Measurements from ENCODE around the gene STXBP6. TPM values are rescaled to one million over a fixed set of nuclear protein-coding genes. Genes with fewer than 3 reads are reported as not detected.

STXBP6 gene
- total RNA-seq, 4 donors from 2014 or later: 11.9 to 30.5 (median 14.6) TPM

DNA sequence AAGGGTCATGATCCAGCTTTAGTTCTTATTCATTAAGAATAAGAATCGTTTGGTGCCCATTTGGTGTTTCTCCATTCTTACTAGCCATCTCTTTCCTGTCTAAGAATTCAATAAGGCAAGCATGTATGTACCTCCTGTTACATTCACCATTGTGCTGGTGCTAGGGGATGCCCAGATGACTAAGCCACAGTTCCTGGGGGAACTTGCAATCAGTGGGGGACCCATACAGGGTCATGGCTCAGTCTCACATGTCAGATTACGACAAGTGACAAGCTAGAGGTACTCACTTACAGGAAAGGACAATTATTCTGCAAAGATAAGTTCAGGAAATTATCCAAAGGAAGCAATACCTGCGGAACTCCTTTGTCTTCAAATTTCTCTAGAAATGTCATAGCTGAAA is 125.4 kb downstream of the STXBP6 start:
- Histone ChIP-seq H3K9me3 (no peaks in the 10 kb centered on the region), H3K27ac (no peak overlapping the region), H3K27me3 (no peaks in the 10 kb centered on the region), H3K4me3 (no peak overlapping the region), H3K36me3 (no peaks in the 10 kb centered on the region), H3K4me1 (no peaks in the 10 kb centered on the region)
- intact Hi-C loops (cut with DNase I; ENCODE audit: low total_unique reads): no loop called here
- DNase-seq: no peak
- TF ChIP-seq, protein P1, sequence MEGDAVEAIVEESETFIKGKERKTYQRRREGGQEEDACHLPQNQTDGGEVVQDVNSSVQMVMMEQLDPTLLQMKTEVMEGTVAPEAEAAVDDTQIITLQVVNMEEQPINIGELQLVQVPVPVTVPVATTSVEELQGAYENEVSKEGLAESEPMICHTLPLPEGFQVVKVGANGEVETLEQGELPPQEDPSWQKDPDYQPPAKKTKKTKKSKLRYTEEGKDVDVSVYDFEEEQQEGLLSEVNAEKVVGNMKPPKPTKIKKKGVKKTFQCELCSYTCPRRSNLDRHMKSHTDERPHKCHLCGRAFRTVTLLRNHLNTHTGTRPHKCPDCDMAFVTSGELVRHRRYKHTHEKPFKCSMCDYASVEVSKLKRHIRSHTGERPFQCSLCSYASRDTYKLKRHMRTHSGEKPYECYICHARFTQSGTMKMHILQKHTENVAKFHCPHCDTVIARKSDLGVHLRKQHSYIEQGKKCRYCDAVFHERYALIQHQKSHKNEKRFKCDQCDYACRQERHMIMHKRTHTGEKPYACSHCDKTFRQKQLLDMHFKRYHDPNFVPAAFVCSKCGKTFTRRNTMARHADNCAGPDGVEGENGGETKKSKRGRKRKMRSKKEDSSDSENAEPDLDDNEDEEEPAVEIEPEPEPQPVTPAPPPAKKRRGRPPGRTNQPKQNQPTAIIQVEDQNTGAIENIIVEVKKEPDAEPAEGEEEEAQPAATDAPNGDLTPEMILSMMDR (IDR thresholded peaks at IDR 0.05): no peak
- no peak for TF ChIP-seq POLR2A (IDR thresholded peaks at IDR 0.05)

DNA sequence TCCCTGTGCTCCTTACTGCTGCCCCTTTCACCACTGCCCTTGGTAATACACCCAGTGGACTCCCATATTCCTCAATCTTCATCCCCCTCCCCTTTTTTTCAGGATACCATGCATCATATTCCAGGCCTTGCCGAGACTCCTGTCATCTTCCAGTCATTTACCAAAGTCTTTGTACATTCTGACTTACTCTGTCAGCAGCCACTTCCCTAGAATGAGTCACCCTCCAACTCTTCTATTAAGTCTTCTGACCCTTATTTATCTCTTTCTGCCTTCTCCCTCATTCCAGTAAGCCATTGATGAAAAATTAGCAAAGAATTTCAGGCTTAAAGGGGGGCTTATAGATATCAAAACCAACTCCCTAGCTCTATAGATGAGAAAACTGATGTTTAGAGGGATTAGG is 128.0 kb downstream of the STXBP6 start:
- H3K36me3 ChIP-seq: no peaks in the 10 kb centered on the region
- H3K4me3 ChIP-seq: no peak overlapping the region
- DNase-seq: no peak
- peaks cover 0 to 3% of the 10 kb centered on the region in 2 donors for H3K4me1 ChIP-seq
- no peak overlapping the region for H3K27ac ChIP-seq
- intact Hi-C loops (cut with DNase I; ENCODE audit: low total_unique reads): no loop called here
- H3K27me3 ChIP-seq: no peaks in the 10 kb centered on the region
- TF ChIP-seq, protein P1 (IDR thresholded peaks at IDR 0.05): no peak
- no peak for TF ChIP-seq POLR2A (IDR thresholded peaks at IDR 0.05)
- no peaks in the 10 kb centered on the region for H3K9me3 ChIP-seq

DNA sequence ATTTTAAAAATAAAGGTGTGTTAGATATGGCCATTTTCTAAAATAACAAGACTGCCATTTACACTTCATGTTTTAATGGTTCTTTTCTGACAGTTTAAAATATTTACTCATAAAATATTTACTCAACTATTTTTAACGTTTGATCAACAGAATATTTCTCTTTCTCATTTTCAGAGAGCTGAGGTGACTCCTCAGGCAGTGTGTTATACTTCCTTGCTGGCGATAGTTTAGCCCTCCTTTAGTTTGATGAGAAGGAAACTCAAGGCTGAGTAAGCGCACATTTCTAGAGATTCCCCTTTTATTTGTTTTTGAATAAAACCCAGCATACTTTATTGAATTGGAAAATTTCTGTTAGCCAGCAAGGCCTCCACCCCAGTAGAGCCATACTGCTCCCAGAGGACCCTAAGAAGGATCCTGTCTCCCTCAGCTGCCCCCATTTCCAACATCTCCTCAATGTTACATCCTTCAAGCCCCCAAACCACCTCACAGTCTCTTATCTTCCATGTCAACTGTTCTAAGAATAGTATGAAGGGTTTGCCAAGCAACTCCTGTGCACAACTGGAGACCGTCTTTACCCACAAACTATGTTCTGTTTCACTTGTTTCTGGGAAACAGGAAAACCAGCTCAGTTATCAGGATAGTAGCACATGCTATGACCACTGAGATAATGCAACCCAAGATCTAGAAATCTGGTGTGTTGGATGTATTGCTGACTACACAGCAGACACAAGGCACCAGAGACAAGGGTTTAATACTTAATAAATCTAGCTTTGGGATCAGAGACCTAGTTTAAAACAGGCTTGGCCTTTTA is 129.5 kb downstream of the STXBP6 start:
- Histone ChIP-seq H3K4me1 (peaks cover 0 to 3% of the 10 kb centered on the region in 2 donors), H3K4me3 (no peak overlapping the region), H3K27ac (no peak overlapping the region), H3K27me3 (no peaks in the 10 kb centered on the region), H3K9me3 (no peaks in the 10 kb centered on the region), H3K36me3 (no peaks in the 10 kb centered on the region)
- TF ChIP-seq, protein P1 (IDR thresholded peaks at IDR 0.05): no peak
- no peak for TF ChIP-seq POLR2A (IDR thresholded peaks at IDR 0.05)
- intact Hi-C loops (cut with DNase I; ENCODE audit: low total_unique reads): no loop called here
- DNase-seq: no peak

DNA sequence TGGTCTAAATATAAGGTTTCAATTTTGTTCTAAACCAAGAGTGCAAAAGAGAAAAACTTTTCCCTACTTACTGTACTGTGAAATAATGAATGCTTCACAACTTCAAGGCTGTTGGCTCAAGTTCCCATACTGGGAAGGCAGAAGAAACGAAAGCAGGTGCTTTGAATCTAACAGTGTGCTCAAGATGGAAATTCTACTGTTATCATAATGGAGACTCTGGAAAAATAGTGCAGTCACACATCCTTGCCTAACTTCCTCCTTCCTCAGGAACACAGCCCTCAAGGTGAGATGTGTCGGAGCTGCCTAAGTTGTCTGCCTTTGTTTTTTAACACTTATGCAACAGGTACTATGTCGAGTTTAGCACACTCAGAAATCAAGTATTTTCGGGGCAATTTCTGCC is 131.1 kb downstream of the STXBP6 start:
- no peaks in the 10 kb centered on the region for H3K9me3 ChIP-seq
- H3K27me3 ChIP-seq: no peaks in the 10 kb centered on the region
- no peak overlapping the region for H3K4me3 ChIP-seq
- TF ChIP-seq, protein P1 (IDR thresholded peaks at IDR 0.05): no peak
- no peak for TF ChIP-seq POLR2A (IDR thresholded peaks at IDR 0.05)
- no peaks in the 10 kb centered on the region for H3K36me3 ChIP-seq
- no peak overlapping the region for H3K27ac ChIP-seq
- intact Hi-C loops (cut with DNase I; ENCODE audit: low total_unique reads): no loop called here
- no peak for DNase-seq
- H3K4me1 ChIP-seq: peaks cover 0 to 3% of the 10 kb centered on the region in 2 donors

DNA sequence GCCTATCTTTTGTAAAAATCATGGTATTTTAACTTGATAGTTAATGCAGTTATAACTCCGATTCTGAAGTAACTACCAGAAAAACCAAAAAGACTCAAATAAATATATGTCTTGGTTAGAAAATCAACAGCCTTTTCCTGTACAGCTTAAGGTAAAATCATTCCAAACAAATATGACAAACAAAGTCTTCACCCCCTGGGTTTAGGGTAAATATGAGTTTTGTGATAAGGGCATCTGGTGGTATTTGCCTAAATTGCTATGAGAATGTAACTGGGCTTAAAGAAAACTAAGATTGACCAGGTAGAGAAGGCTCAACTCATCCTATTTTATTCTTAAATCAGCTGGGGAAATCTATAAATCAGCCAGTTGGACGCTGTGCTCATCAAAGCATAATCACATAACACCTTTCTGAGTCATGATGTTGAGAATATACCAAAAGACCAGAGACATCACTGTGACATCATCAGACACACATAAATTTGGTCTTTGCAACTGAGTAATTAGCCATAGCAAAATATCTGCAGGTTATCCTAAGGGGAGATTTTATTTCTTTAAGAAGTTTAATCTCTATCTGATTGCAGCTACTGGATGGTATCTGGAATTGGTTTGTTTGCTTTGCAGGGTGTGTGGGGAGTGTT is 133.9 kb downstream of the STXBP6 start:
- Histone ChIP-seq H3K27ac (no peak overlapping the region), H3K4me1 (peaks cover 0 to 3% of the 10 kb centered on the region in 2 donors), H3K36me3 (no peaks in the 10 kb centered on the region), H3K9me3 (no peaks in the 10 kb centered on the region), H3K4me3 (no peak overlapping the region), H3K27me3 (no peaks in the 10 kb centered on the region)
- TF ChIP-seq, protein P1 (IDR thresholded peaks at IDR 0.05): no peak
- TF ChIP-seq POLR2A (IDR thresholded peaks at IDR 0.05): no peak
- intact Hi-C loops (cut with DNase I; ENCODE audit: low total_unique reads): no loop called here
- no peak for DNase-seq

All from uterus (tissue), 4 donors.